Measurements from ENCODE around the gene PNKP.
"Not testable (repeated sequence)": the region's sequence is repeated elsewhere in the genome, so short reads cannot be mapped to it uniquely, and the experiment has no call there.

The PNKP gene

GRCh38 chr19:49823472-49823871 lies 43.9 kb downstream of the PNKP start:
- DNase-seq (ENCODE audit: low spot score), result no peak

DNA sequence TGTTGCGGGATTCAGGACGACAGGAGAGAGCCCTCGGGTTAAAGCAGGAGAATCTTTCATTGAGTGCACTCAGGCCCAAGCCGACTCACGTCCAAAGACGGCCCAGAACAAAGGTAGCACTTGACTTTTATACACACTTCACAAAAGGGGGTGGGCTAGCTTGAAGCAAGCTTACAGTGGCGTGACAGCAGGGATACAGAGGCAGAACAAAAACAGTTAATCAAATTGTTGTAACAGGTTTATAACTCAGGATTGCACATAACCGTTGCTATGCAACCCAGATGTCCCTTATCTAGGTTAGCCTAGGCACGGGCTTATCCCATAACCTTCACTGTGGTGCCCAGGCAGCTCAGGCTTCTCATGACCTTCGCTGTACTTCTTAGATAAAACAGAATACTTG lies 47.3 kb downstream of the PNKP start:
- DNase-seq (ENCODE audit: low spot score), result no peak

- not testable (repeated sequence) for DNase-seq (ENCODE audit: low spot score)
These were observed 47.8 kb downstream of the PNKP start for GRCh38 chr19:49819452-49820115.

- DNase-seq (ENCODE audit: low spot score), result no peak
These were observed 48.6 kb downstream of the PNKP start for GRCh38 chr19:49818649-49819370.

DNA sequence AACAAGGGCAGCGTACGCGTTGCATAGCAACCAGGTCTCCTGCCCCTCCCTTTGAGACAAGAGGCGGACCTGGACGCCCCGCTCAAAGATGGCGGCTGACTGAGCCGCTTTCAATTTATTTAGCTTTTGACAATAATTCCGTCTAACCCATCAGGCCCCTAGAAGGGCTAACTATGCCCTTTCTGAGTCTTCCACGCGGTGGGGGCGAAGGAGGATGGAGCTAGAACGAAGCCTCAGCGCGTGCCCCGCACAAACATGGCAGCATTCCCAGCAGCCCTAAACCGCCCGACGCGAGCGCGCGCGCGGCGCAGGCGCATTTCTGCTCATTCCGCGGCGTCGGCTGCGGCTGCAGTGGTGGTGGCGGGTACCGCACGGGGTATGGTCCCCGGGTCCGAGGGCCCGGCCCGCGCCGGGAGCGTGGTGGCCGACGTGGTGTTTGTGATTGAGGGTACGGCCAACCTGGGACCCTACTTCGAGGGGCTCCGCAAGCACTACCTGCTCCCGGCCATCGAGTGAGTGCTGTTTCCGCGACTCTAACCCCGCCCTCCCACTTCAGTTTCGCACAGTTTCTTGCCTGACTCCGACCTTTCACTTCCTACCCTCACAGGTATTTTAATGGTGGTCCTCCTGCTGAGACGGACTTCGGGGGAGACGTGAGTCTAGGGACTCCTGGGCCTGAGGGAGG lies 49.3 kb downstream of the PNKP start, which contains the start of gene MED25:
Gene MED25 (plus strand): TSS at position 326 of the 685 bp plus-strand sequence. CDS start 53 bp downstream, at position 379.
- peak; percentile 77 for DNase-seq (ENCODE audit: low spot score)

- DNase-seq (ENCODE audit: low spot score), result no peak
These were observed 50.8 kb downstream of the PNKP start for GRCh38 chr19:49816590-49816989.

GRCh38 chr19:49814010-49814409 lies 53.4 kb downstream of the PNKP start:
- no peak for DNase-seq (ENCODE audit: low spot score)

GRCh38 chr19:49812997-49813861 lies 54.1 kb downstream of the PNKP start, which contains the start of gene FUZ:
TSS of gene FUZ (minus strand) at chr19:49813292. CDS start at chr19:49813106, 186 bp downstream.
- peak; percentile 97 for DNase-seq (ENCODE audit: low spot score)

DNA sequence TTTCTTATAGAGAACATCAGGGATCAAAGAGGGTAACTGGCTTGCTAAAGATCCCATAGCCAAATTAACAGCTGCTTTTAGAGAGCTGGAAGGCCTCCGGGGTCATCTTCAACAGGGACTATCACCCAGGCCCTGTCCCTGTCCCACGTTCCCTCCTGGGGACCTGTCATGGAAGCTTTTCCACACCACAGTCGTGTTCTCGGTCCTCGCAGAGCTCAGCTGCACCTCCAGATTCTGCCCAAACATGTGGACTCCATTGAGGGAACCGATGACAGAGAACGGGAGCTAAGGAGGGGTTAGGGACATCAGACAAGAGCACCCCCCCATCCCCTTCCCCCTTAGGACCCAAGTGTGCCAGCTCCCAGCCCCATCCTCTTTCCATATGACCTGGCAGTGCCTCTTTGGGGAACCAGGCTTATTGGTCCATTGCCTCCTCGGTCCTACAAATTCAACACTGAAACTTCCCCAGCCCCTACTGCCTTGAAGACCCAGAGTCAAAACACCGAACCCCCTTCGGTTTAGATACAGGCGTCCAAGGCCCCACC lies 54.9 kb downstream of the PNKP start:
- no peak for DNase-seq (ENCODE audit: low spot score)

- no peak for DNase-seq (ENCODE audit: low spot score)
These were observed 56.0 kb downstream of the PNKP start for GRCh38 chr19:49811328-49811727.

Small RNAs within 50 kb of the gene (small RNA-seq; reads per million reads assigned to genes)
- 0 reads per million in 2 experiments for gene MIR4749

All from SK-N-DZ (cell line).